Stimulated activated CD4-positive, alpha-beta T cell treated with anti-CD3 and anti-CD28 coated beads, Interleukin-1b, Interleukin-23, amount 100 ng/mL, for 24 hours (primary cell): ENCODE measurements around the gene TUBA1C.
A peak's percentile ranks its signal among the peaks of the same experiment; 100 is the strongest.
"Not testable (repeated sequence)": the region's sequence is repeated elsewhere in the genome, so short reads cannot be mapped to it uniquely, and the experiment has no call there.

Source experiments
- DNase-seq, 4 experiments: peaks; one replicate each; pipeline ENCODE4 v3.0.0-alpha.2; 2020; ENCODE audit warnings: low read depth in 4 of 4, low spot score in 1 of 4

Gene TUBA1C

DNA sequence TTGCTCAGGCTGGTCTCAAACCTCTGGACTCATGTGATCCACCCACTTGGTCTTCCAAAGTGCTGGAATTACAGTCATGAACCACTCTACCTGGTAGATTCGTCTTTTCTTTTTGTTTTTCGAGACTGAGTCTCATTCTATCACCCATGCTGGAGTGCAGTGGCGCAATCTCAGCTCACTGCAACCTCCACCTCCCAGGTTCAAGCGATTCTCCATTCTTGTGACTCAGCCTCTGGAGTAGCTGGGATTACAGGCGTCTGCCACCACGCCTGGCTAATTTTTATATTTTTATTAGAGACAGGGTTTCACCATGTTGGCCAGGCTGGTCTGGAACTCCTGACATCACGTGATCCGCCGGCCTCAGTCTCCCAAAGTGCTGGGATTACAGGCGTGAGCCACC is 9.4 kb upstream of the TUBA1C start:
- not testable (repeated sequence) for DNase-seq

DNA sequence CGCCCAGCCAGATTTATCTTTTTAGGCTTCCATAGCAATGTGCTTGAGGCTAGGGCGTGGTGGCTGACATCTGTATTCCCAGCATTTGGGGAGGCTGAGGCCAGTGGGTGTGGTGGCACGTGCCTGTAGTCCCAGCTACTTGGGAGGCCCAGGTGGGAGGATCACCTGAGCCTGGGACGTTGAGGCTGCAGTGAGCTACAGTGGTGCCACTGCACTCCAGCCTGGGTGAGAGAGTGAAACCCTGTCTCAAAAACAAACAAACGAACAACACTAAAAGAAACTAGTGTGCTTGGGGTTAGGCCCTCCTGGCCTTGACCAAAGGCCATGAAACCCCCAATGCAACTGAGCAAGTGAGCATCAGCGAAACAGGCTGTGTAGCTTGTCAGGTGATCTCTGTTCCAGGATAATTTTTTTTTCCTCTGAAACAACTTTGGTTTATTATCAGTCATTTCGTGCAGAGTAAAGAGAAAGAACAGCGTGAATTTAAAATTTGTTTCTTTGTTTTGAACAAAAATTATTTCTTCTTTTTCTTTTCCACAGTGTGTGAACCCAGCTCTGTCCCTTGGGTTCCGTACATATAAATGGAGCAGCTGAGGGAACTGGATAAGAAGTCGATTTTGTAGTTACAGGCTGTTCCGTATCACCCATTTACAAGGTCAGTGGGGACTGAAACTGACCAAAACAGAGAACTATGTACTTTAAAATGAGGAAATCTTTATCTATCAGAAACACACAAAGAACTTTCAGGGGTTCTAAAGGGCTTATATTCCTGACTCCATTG is 8.8 kb upstream of the TUBA1C start:
- no peak for DNase-seq

DNA sequence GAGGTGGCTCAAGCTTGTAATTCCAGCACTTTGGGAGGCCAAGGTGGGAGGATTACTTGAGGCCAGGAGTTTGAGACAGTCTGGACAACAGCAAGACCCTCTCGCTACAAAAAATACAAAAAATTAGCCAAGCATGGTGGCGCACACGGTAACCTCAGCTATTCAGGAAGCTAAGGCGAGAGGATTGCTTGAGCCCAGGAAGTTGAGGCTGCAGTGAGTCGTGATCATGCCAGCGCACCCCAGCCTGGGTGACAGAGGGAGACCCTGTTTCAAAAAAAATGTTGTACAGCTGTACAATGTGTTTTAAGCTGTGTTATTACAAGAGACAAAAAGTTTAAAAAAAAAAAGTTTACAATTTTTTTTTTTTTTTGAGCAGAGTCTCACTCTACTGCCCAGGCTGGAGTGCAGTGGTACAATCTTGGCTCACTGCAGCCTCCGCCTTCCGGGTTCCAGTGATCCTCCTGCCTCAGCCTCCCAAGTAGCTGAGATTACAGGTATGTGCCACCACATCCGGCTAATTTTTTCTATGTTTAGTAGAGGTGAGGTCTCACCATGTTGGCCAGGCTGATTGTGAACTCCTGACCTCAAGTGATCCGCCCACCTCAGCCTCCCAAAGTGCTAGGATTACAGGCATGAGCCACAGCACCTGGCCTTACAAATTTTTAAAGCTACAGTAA is 7.2 kb upstream of the TUBA1C start:
- not testable (repeated sequence) for DNase-seq

DNA sequence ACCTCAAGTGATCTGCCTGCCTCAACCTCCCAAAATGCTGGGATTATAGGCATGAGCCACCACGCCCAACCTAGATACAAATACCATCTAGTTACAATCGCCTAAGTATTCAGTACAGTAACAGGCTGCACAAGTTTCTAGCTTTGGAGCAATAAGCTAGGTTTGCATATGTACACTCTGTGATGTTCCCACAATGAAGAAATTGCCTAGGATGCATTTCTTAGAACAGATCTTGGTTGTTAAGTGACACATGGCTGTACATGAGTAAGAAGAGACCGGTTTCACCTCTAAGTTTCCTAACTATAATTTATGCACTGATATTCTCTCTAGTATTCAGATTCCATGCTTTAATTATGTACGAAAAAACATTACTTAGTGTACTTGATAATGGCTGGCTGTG is 5.4 kb upstream of the TUBA1C start:
- no peak for DNase-seq

DNA sequence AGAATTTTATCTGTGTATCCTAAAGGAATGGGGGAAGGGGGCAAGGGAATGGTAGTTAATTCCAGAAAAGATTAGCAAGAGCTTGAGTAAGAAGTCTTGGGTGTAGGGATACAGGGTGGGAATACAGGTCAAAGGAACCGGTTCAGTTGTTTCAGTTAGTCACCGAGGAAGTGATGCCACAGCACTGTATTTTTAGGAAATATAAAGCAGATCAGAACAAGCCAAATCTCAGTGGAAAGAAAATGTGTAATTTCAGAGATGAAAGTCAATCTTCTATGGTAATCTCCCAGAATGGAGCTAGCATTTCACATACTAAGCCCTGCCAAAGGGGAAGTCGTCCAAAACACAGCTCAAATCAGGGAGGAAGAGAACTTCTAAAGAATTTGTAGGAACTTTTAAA is 4.7 kb upstream of the TUBA1C start:
- no peak for DNase-seq

DNA sequence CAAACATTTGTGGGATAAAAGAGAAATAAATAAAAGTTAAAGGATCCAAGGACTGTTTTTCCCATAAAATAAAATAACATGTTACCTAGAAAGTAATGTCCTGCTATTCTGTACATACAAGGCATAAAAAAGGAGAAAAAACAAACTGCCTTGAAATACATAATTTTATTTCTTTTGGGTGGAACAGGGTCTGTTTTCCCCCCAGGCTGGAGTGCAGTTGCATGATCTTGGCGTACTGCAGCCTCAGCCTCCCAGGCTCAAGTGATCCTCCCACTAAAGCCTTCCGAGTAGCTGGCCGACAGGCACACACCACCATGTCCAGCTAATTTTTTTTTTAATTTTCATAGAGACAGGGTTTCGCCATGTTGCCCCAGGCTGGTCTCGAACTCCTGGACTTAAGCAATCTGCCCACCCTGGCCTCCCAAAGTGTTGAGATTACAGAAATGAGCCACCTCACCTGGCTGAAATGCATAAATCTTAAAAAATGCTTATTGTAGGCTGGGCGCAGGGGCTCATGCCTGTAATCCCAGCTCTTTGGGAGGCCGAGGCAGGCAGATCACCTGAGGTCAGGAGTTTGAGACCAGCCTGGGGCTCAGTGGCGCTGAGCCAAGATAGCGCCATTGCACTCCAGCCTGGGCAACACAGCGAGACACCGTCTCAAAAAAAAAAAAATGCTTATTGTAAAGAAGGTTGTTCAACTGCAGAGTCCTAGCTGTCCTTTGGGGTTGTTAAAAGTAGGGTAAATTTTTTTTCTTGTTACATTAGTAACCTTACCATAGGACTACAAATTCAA is 4.1 kb upstream of the TUBA1C start:
- no peak for DNase-seq

DNA sequence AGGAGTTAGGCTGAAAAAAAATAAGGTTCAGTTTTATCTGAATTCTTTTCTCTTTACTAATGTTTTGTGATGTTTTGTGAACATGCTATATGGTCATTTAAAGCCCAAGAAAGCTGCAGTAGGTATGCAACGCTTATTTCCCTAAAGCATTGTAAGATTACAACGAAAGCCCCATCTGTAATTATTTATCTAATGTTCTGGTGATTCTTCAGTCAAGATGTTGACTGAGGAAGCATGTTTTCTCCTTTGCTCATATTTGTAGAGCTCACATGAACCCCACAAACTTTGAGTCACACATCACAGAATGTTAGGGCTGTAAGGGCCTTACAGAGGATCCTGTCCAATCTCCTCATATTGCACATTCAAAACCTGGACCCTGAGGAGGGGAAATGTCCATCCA is 3.2 kb upstream of the TUBA1C start:
- DNase-seq = no peak

DNA sequence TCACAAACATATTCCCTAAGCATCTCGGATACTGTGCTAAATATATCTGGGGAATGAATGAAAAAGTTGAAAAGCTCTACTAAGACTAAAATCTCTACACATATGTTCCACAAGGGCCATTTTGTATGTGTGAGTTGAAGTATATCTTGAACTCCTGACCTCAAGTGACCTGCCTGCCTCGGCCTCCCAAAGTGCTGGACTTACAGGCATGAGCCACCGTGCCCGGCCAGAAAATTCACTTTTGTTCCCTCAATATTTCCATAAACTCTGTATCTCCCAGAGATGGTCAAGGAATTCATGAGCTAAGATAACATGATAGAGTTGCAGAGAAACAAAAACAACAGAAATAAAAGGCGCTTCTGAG is 1.5 kb upstream of the TUBA1C start:
- no peak for DNase-seq

DNA sequence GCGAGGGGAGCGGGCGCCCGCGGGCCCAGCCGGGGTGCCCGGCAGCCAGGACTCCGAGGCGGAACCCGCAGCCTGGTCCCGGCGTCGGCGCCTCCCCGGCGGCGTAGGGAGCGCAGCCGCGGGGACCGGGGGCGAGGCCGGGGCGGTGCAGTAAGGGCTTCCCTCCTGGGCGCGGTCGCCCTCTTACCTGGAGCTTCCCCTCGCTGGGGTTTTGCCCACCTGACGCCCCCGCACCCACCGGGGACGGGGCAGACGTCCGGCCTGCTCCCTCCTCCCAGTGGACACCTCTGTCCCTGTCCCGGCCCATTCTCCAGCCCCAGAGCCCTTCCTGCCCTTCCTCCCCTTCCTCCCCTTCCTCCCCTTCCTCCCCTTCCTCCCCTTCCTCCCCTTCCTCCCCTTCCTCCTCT is 413 bp upstream of the TUBA1C start:
- DNase-seq = peak in 2 of 4 experiments; percentile 12 to 47

DNA sequence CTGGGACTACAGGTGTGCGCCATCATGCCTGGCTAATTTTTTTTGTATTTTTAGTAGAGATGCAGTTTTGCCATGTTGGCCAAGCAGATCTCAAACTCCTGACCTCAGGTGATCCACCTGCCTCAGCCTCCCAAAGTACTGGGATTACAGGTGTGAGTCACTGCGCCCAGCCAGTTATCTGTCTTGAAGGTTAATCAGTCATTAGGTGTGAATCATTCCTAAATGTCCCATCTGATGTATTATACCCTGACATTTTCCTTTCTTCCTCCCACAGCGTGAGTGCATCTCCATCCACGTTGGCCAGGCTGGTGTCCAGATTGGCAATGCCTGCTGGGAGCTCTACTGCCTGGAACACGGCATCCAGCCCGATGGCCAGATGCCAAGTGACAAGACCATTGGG is 4.3 kb downstream of the TUBA1C start:
- DNase-seq = not testable (repeated sequence)

DNA sequence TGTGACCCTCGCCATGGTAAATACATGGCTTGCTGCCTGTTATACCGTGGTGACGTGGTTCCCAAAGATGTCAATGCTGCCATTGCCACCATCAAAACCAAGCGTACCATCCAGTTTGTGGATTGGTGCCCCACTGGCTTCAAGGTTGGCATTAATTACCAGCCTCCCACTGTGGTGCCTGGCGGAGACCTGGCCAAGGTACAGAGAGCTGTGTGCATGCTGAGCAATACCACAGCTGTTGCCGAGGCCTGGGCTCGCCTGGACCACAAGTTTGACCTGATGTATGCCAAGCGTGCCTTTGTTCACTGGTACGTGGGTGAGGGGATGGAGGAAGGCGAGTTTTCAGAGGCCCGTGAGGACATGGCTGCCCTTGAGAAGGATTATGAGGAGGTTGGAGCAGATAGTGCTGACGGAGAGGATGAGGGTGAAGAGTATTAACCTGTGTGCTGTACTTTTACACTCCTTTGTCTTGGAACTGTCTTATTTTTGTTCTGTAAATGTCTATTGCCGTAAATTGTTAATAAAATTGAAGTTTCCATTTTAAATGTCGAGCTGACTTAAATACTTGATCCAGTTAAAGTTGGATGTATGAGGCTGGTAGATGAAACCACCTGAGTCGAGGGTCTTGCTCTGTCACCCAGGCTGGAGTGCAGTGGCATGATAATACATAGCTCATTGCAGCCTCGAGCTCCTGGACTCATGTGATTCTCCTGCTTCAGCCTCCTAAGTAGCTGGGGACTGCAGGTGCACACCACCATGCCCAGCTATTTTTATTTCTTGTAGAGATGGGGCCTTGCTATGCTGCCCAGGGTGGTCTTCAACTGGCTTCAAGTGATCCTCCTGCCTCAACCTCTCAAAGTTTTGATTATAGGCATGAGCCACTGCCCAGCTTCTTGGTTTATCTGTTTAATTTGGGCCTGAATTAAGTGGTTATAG is 8.2 kb downstream of the TUBA1C start:
- no peak for DNase-seq

DNA sequence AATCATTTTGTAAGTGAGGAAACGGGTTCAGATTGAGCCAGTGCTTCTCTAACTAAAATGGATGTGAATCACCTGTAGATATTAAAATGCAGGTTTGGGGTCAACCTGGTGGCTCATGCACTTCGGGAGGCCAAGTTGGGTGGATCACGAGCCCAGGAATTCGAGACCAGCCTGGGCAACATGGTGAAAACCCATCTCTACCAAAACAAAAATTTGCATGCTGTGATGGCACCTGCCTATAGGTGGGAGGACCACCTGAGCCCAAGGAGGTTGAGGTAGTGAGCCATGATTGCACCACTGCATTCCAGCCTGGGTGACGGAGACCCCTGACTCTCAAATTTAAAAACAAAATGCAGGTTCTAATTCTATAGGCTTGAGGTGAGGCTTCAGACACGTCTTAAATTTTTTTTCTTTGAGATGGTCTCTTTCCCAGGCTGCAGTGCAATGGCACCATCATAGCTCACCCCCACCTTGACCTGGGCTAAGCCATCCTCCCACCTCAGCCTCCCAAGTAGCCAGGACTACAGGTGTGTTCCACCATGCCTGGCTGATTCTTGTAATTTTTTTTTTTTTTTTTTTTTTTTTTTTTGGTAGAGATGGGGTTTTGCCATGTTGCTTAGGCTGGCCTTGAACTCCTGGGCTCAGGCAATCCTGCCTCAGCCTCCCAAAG is 9.0 kb downstream of the TUBA1C start:
- no peak for DNase-seq

DNA sequence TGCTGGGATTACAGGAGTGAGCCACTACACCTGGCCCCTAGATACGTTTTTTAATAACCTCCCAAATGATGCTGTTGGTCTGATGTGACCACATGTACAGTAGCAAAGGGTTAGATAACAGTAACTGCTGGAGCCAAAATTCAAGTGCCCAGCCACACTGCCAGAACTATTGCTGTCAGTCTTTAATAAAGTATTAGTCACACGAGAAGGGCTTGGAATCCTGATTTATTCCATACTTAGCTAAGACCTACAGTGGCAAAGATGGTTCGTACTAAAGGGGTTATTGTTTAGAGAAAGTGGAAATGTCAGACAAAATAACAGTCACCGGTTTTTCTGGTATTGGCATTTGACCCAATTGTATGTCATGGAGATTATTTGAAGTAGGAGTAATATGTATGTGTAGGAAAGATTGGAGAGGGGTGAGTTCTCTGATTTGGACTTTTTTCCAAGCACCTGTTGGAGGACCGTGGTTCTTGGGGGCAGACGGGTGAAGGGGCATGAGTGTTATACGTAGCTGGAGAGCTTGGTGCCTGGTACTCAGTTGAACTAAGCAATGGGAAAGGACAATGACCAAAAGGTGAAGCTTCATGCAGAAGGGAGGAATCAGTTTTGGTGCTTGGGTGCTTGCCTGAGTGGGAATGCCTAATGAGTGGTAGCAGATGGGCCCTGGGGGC is 9.7 kb downstream of the TUBA1C start:
- no peak for DNase-seq

DNA sequence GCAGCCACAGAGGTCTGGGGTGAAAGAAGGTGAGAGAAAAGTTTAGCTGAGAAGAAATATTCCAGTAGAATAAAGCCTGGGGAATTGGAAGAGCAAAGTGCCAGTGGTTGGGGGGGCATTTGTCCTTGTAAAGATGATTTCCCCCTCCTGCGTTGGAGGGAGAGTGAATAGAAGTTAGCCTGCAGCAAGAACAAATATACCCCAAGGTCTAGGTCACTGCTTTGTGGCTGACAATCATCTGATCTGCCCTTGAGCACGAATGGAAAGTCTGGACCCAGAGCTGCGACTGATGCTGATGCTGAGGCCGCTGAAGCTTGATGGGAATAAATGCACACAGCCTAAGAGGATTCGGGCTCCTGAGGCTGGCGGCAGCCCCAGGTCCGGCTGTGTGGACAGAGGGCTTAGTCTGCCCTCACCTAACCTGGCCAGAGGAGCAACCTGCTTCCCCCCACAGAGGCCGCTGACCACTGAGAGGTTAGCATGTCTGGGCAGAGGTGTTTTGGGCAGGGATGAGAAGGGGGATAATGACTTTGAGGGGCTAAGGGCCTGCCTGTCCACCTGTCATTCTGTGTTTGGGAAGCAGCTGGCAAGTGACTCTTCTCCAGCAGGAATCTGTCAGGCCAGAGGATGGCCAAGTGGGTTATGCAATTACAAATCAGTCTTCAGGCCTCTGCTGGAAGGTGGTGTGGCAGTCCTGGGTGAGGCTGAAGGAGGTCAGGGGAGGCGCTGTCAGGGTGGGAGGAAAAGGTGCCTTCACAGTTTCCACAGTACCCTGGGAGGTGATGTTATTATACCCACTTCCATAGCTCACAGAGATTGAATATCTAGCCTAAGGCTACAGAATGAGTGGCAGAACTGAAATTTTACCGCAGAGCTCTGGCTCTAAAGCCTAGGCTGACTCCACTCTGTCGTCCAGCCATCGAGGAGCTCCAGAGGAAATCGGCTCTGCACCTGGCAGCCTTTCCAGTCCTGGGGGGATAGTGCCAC is 11.7 kb downstream of the TUBA1C start:
- no peak for DNase-seq

DNA sequence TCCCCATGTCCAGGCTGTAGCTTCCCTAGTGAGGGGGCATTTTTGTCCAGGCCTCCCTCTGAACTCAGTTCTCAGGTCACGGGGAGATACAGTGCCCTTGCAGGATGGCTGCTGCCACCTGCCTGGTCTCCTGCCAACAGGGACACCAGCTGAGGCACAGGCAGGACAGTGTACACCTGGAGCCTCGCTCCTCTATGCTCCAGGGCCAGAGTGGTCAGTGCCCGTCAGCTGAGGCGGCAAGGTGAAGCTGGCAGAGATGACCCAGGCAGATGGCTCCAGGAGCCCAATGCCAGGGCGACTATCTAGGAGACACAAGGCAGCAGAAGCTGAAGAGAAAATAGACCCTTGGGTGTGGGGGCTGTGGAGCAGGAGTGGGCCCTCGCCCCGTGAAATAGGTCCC is 12.6 kb downstream of the TUBA1C start:
- DNase-seq = no peak

DNA sequence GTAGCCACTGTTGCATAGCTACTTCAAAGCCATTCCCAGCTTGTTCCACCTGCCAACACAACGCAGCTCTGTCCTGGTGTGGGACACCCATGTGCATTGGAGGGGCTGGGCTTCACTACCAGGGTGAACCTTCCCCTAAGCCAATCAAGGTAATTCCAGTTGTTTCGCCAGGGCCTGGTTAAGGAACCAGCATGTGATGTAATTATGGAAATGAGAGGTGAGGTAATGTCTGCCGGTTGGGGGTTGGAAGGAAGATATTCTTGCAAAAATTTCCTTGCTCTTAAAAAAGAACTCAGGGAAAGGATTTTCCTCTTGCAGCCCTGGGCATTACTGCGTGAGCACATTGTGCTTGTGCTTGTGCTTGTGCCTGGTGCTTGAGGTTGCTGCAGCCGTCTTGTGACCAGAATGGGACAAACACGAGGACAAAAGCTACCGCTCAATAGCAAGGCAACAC is 14.9 kb downstream of the TUBA1C start:
- no peak for DNase-seq

DNA sequence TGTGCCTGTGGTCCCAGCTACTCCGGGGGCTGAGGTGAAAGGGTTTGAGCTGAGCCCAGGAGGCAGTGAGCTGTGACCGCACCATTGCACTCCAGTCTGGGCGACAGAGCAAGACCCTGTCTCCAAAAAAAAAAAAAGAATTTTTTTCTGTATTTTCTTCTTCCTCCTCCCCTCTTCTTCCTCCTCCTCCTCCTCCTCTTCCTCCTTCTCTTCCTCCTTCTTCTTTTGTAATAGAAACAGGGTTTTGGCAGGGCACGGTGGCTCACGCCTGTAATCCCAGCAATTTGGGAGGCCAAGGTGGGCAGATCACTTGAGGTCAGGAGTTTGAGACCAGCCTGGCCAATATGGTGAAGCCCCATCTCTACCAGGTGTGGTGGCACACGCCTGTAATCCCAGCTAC is 15.7 kb downstream of the TUBA1C start:
- not testable (repeated sequence) for DNase-seq

DNA sequence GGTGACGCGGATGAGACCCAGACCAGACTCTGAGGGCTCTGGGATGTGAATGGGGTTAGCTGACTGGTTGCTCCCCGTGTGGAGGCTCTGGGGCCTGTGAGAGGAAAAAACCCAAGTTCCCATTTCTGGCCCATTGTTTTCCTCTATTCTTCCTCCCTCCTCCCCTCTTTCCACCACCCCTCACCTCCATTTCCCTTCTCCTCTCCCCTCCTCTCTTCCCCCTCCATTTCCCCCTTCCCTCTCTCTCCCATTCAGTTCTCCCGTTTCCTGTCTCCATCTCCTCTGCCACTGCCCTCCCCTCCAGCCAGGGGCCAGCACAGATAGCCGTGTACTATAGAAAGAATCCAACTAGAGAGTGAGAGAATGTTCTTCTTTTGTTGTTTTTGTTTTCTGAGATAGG is 17.4 kb downstream of the TUBA1C start:
- DNase-seq = no peak
